K562 (cell line): ENCODE results near the gene POGZ. TPM values are rescaled to one million over a fixed set of nuclear protein-coding genes. Genes with fewer than 3 reads are reported as not detected.
A peak's percentile ranks its signal among the peaks of the same experiment; 100 is the strongest.

Experiments
- ATAC-seq: fragments of 200-7000 bp; cut with Tn5 transposase; 3 replicates; pipeline ENCODE4 v1.9.1; 2020; ENCODE audit warnings: moderate library complexity
- BruUV-seq: library from RNA; stranded (reverse); fragments of 400-500 nt; replicated peaks from 2 replicates; lab custom pipeline; 2021; lab: Mats Ljungman, UMichigan
- CTCF ChIA-PET: fragments of 300-600 bp; formaldehyde crosslinking; extraction: SDS; loops from one replicate; lab custom pipeline; 2021; ENCODE audit warnings: low intra/inter-chr PET ratio; lab: Yijun Ruan, JAX
- POLR2A ChIA-PET: fragments of 300-600, 350-650 bp; sonication (Branson Sonifier 250); formaldehyde crosslinking; extraction: SDS; loops from one replicate; lab custom pipeline; 2021; ENCODE audit warnings: antibody characterized with exemption, inconsistent platforms; lab: Yijun Ruan, JAX
- DNase-seq, 4 experiments: peaks; one replicate each; pipeline versions ENCODE4 v3.0.0 to v3.0.0-alpha.2; 2011 to 2018; ENCODE audit warnings: low spot score in 3 of 4, mixed read lengths in 3 of 4; ENCODE audit errors: extremely low read depth in 1 of 4
- FAIRE-seq: peaks from 2 replicates; lab custom pipeline; 2011; peaks lifted over from hg19 to GRCh38; lab: Jason Lieb, UNC
- H2AFZ ChIP-seq: 2 replicates; pipeline ENCODE4 v1.6.0; 2011; ENCODE audit warnings: low read depth, low read length, control low read depth, inconsistent platforms
- H3K27ac ChIP-seq: fragments of 200-600 bp; 3 replicates; pipeline ENCODE4 v1.8.0; 2011; ENCODE audit warnings: low read depth, mild to moderate bottlenecking, control low read depth, inconsistent platforms, low read length, moderate library complexity, mixed read lengths; ENCODE audit errors: extremely low read depth
- H3K27me3 ChIP-seq, 2 experiments: fragments of 300-600 bp in 1 of 2; 2 replicates in 1 of 2; 3 replicates in 1 of 2; pipeline versions ENCODE4 v1.6.0 to v1.8.0; 2011; ENCODE audit warnings: inconsistent platforms in 2 of 2, low read length in 2 of 2, mild to moderate bottlenecking in 1 of 2, mixed read lengths in 1 of 2, moderate library complexity in 1 of 2; ENCODE audit not compliant: control insufficient read depth in 2 of 2, insufficient read depth in 2 of 2
- H3K36me3 ChIP-seq: fragments of 300-600 bp; 3 replicates; pipeline ENCODE4 v1.8.0; 2011; ENCODE audit warnings: mild to moderate bottlenecking, low read length, inconsistent platforms; ENCODE audit not compliant: control insufficient read depth, insufficient read depth
- H3K4me1 ChIP-seq, 2 experiments: fragments of 200-600 bp in 1 of 2; replicated peaks in 1 of 2; 2 replicates in 1 of 2; 3 replicates in 1 of 2; pipeline versions ENCODE4 v1.5.1 to v1.8.0; 2011; ENCODE audit warnings: inconsistent platforms in 2 of 2, low read length in 2 of 2, mild to moderate bottlenecking in 1 of 2, mixed read lengths in 1 of 2, moderate library complexity in 1 of 2; ENCODE audit not compliant: control insufficient read depth in 2 of 2, insufficient read depth in 2 of 2
- H3K4me2 ChIP-seq: 2 replicates; pipeline ENCODE4 v1.6.1; 2011; ENCODE audit warnings: low read length, control low read depth, inconsistent platforms, mixed read lengths; ENCODE audit not compliant: insufficient read depth
- H3K4me3 ChIP-seq: fragments of 200-600 bp; sonication (generic), shearing (Covaris generic); 2 replicates; pipeline ENCODE4 v1.5.1; 2016; ENCODE audit warnings: control low read depth, inconsistent platforms
- H3K79me2 ChIP-seq: fragments of 200-600 bp; 3 replicates; pipeline ENCODE4 v1.8.0; 2011; ENCODE audit warnings: low read length, inconsistent platforms; ENCODE audit not compliant: control insufficient read depth, insufficient read depth
- H3K9ac ChIP-seq, 2 experiments: 2 replicates each; pipeline versions ENCODE4 v1.6.0 to v1.6.1; 2011; ENCODE audit warnings: low read depth in 2 of 2, low read length in 2 of 2, control low read depth in 1 of 2, inconsistent platforms in 1 of 2, mild to moderate bottlenecking in 1 of 2, mixed read lengths in 1 of 2; ENCODE audit not compliant: insufficient read depth in 1 of 2
- H3K9me1 ChIP-seq: one replicate; pipeline ENCODE4 v1.6.0; 2011; ENCODE audit warnings: inconsistent platforms, mild to moderate bottlenecking, low read length, moderate library complexity; ENCODE audit not compliant: control insufficient read depth, insufficient read depth
- H3K9me3 ChIP-seq: replicated peaks from 2 replicates; pipeline ENCODE4 v1.5.1; 2011; ENCODE audit warnings: low read depth, low read length, inconsistent platforms; ENCODE audit not compliant: control insufficient read depth, insufficient read depth
- H4K20me1 ChIP-seq: replicated peaks from 2 replicates; pipeline ENCODE4 v1.6.1; 2011; ENCODE audit warnings: low read length, inconsistent platforms, mixed read lengths; ENCODE audit not compliant: control insufficient read depth, insufficient read depth
- CBX2 ChIP-seq: fragments of 200-600 bp; sonication (generic); IDR thresholded peaks from one replicate; pipeline ENCODE4 v1.6.1; 2012; ENCODE audit warnings: mild to moderate bottlenecking, low read length, inconsistent platforms; ENCODE audit not compliant: insufficient read depth, poor library complexity, severe bottlenecking
- CEBPG ChIP-seq, 3 experiments: fragments of 200-800 bp in 1 of 3; sonication (Bioruptor generic) in 1 of 3; sonication (generic) in 1 of 3; formaldehyde crosslinking in 1 of 3; IDR thresholded peaks in 2 of 3; conservative IDR thresholded peaks in 1 of 3; 2 replicates each; pipeline versions ENCODE4 v1.6.1 to v1.8.0; 2016 to 2022; ENCODE audit warnings: missing compliant biosample characterization in 2 of 3, missing genetic modification characterization in 2 of 3, mild to moderate bottlenecking in 1 of 3, missing genetic modification reagents in 1 of 3
- CTCF ChIP-seq, 3 experiments: IDR thresholded peaks in 2 of 3; conservative IDR thresholded peaks in 1 of 3; 2 replicates each; pipeline ENCODE4 v1.5.1; 2011 to 2012; ENCODE audit warnings: low read length in 3 of 3, mild to moderate bottlenecking in 3 of 3, control low read depth in 2 of 3, improper control_type of control experiment in 1 of 3, inconsistent platforms in 1 of 3, low read depth in 1 of 3, mixed read lengths in 1 of 3, moderate library complexity in 1 of 3; ENCODE audit not compliant: insufficient read depth in 2 of 3
- PHF21A ChIP-seq: fragments of 450-650 bp; IDR thresholded peaks from 2 replicates; pipeline ENCODE4 v1.6.1; 2017; ENCODE audit warnings: low read depth, borderline replicate concordance
- TRIM28 ChIP-seq: fragments of 450-650 bp; IDR thresholded peaks from 2 replicates; pipeline ENCODE4 v1.6.1; 2017
- WGBS: fragments of 100-300 bp; shearing (Covaris generic); methylation state at CpG from one replicate; pipeline ENCODE4 v1.1.6; 2016; ENCODE audit warnings: low coverage, mixed read lengths; ENCODE audit not compliant: insufficient coverage; ENCODE audit errors: missing lambda C conversion rate; 5-methylcytosine and 5-hydroxymethylcytosine counted together
- in situ Hi-C: fragments of 300-500 bp; cut with MboI; formaldehyde crosslinking; loops from 4 replicates; pipeline ENCODE4 v1.15.0; 2018; ENCODE audit warnings: inconsistent platforms, mixed read lengths
- intact Hi-C: fragments of 100-400 bp; cut with micrococcal nuclease; formaldehyde crosslinking; loops from 2 replicates; pipeline ENCODE4 v1.14.2; 2022
- polyA plus RNA-seq, 8 experiments: library from polyadenylated mRNA; depleted of rRNA in 4 of 8; stranded (reverse) in 5 of 8; unstranded in 3 of 8; fragments of >200 nt; fragmentation: Nextera tagmentation in 2 of 8; fragmentation: Illumina TruSeq in 1 of 8; extraction: Ambion mirVana in 2 of 8; extraction: Trizol in 1 of 8; gene quantifications; 2 replicates each; pipeline versions ENCODE4 v1.2.1 to v1.2.3, GENCODE V29; 2011 to 2014; ENCODE audit warnings: inconsistent platforms in 1 of 8, missing spikeins in 1 of 8
- total RNA-seq, 7 experiments: library from RNA; depleted of rRNA in 6 of 7; stranded (reverse); fragments of >200 nt in 6 of 7; fragmentation: Illumina TruSeq in 2 of 7; extraction: Trizol in 2 of 7; gene quantifications; 2 replicates each; pipeline versions ENCODE4 v1.2.1 to v1.2.3, GENCODE V29; 2011 to 2021; ENCODE audit warnings: low replicate concordance in 1 of 7

The POGZ gene
- total and polyA plus RNA-seq, 9 of the 15 experiments (the other 6 are each of a cell fraction or from before 2014, with no cell fraction given) = 9.4 to 40.6 (median 21.6) TPM

- Histone ChIP-seq H3K79me2 (no peaks in the 10 kb centered on the region; the same call in 1 of the 3 replicates), H3K9me1 (no peaks in the 10 kb centered on the region), H3K4me3 (no peak overlapping the region), H3K4me2 (no peak overlapping the region), H3K9ac (no peak overlapping the region), H3K27me3 (no peaks in the 10 kb centered on the region), H2AFZ (no peak overlapping the region), H3K36me3 (peaks cover 39% of the 10 kb centered on the region; the same call in 2 of the 3 replicates), H3K27ac (no peak overlapping the region), H3K4me1 (peaks cover 4 to 15% of the 10 kb centered on the region in 2 experiments; a peak in 4 of 5 replicates), H3K9me3 (peaks cover 7% of the 10 kb centered on the region; the same call in 1 of the 2 replicates)
- DNase-seq (no peak), ATAC-seq (no peak)
- CTCF ChIA-PET = no interaction called here
- 76% methylated on average over 4 of the region's 4 CpGs for WGBS
- no TSS peak for BruUV-seq
- TF ChIP-seq TRIM28 = no peak
- TF ChIP-seq CBX2 = no peak
- TF ChIP-seq PHF21A = no peak
- 0 out of 6 replicates have a peak, but pooled peaks of 1 of the 3 experiments have one; percentile 10 for TF ChIP-seq CTCF (IDR thresholded peaks at IDR 0.05 in 2 of 3, conservative IDR thresholded peaks at IDR 0.05 in 1 of 3; ENCODE audit: insufficient read depth in 2 of 3, low read depth in 1 of 3, low read length in 3 of 3)
- no peak for TF ChIP-seq CEBPG (CRISPR knock-in tag; IDR thresholded peaks at IDR 0.05)
- no peak for TF ChIP-seq CEBPG (tag; conservative IDR thresholded peaks at IDR 0.05 in 1 of 2, IDR thresholded peaks at IDR 0.05 in 1 of 2)
- TF ChIP-seq, all 486 proteins: peak for 1
- in situ Hi-C loops = no loop called here
- H4K20me1 ChIP-seq = no peaks in the 10 kb centered on the region
- FAIRE-seq = no peak
- intact Hi-C loops = no loop called here
- POLR2A ChIA-PET = interaction anchor here (1.5 kb wide), 1 partner anchor 10 kb away, joined by 3 read pairs; no protein-coding TSS in a partner anchor
Measured at GRCh38 chr1:151364996-151365395, 94.3 kb downstream of the POGZ start.
